Caco-2 (cell line): ENCODE data around the gene HBA2. TPM values are rescaled to one million over a fixed set of nuclear protein-coding genes. Genes with fewer than 3 reads are reported as not detected.

Experiments used
- BruUV-seq: library from RNA; stranded (reverse); fragments of 400-500 nt; replicated peaks from 2 replicates; lab custom pipeline; 2021; lab: Mats Ljungman, UMichigan
- CTCF ChIA-PET: fragments of 300-600 bp; sonication (Branson Sonifier 250); formaldehyde crosslinking; loops from one replicate; lab custom pipeline; 2022; ENCODE audit warnings: antibody characterized with exemption; lab: Charles Lee
- POLR2A ChIA-PET: fragments of 300-600 bp; sonication (Branson Sonifier 250); formaldehyde crosslinking; loops from one replicate; lab custom pipeline; 2022; ENCODE audit warnings: antibody characterized with exemption; lab: Charles Lee
- DNase-seq, 2 experiments: peaks; one replicate each; pipeline versions ENCODE4 v3.0.0 to v3.0.0-alpha.2; 2020 to 2022
- H3K27me3 ChIP-seq: replicated peaks from 2 replicates; pipeline ENCODE4 v1.6.0; 2011; ENCODE audit warnings: low read length; ENCODE audit not compliant: control insufficient read depth, insufficient read depth
- H3K36me3 ChIP-seq: 2 replicates; pipeline ENCODE4 v1.5.1; 2011; ENCODE audit warnings: low read length; ENCODE audit not compliant: control insufficient read depth, insufficient read depth
- H3K4me1 ChIP-seq: fragments of 250-450 bp; sonication (Bioruptor Pico); 2 replicates; pipeline ENCODE4 v1.5.1; 2020; ENCODE audit warnings: mild to moderate bottlenecking
- H3K4me3 ChIP-seq: 2 replicates; pipeline ENCODE4 v1.5.1; 2011; ENCODE audit warnings: low read depth, mild to moderate bottlenecking, control low read depth, low read length
- H3K9me3 ChIP-seq: fragments of 250-450 bp; sonication (Bioruptor Pico); 2 replicates; pipeline ENCODE4 v1.5.1; 2020; ENCODE audit warnings: mild to moderate bottlenecking, moderate library complexity
- H3K27ac Mint-ChIP-seq: one replicate; pipeline ENCODE4 v1.8.0; 2022; ENCODE audit warnings: mixed read lengths; ENCODE audit not compliant: unreplicated experiment
- H3K27me3 Mint-ChIP-seq: one replicate; pipeline ENCODE4 v1.8.0; 2022; ENCODE audit warnings: mixed read lengths; ENCODE audit not compliant: insufficient read depth, unreplicated experiment
- H3K36me3 Mint-ChIP-seq: one replicate; pipeline ENCODE4 v1.8.0; 2022; ENCODE audit warnings: mild to moderate bottlenecking, mixed read lengths; ENCODE audit not compliant: insufficient read depth, unreplicated experiment
- H3K4me1 Mint-ChIP-seq: one replicate; pipeline ENCODE4 v1.8.0; 2022; ENCODE audit warnings: low read depth, mixed read lengths; ENCODE audit not compliant: unreplicated experiment
- H3K4me3 Mint-ChIP-seq: one replicate; pipeline ENCODE4 v1.8.0; 2022; ENCODE audit warnings: mild to moderate bottlenecking, moderate library complexity, mixed read lengths; ENCODE audit not compliant: unreplicated experiment
- H3K9me3 Mint-ChIP-seq: one replicate; pipeline ENCODE4 v1.8.0; 2022; ENCODE audit warnings: mixed read lengths; ENCODE audit not compliant: unreplicated experiment
- intact Hi-C: fragments of 100-400 bp; cut with micrococcal nuclease; formaldehyde crosslinking; loops from one replicate; pipeline ENCODE4 v1.10.0; 2022; ENCODE audit not compliant: unreplicated experiment
- total RNA-seq: library from RNA; stranded (reverse); gene quantifications from 2 replicates; pipeline ENCODE4 v1.2.3, GENCODE V29; 2022
- TF ChIP-seq, protein P1 (sequence below), 2 experiments: fragments of 200-600 bp in 1 of 2; IDR thresholded peaks; 1 replicate in 1 of 2; 2 replicates in 1 of 2; pipeline versions ENCODE4 v1.5.1 to v1.8.0; 2011 to 2022; ENCODE audit warnings: antibody characterized with exemption in 1 of 2, control low read depth in 1 of 2, inconsistent platforms in 1 of 2, low read depth in 1 of 2, low read length in 1 of 2, mild to moderate bottlenecking in 1 of 2, moderate library complexity in 1 of 2; ENCODE audit not compliant: insufficient read depth in 1 of 2, severe bottlenecking in 1 of 2, unreplicated experiment in 1 of 2

HBA2 gene
- total RNA-seq, 1 experiment from 2014 or later, result 2.1 TPM

DNA sequence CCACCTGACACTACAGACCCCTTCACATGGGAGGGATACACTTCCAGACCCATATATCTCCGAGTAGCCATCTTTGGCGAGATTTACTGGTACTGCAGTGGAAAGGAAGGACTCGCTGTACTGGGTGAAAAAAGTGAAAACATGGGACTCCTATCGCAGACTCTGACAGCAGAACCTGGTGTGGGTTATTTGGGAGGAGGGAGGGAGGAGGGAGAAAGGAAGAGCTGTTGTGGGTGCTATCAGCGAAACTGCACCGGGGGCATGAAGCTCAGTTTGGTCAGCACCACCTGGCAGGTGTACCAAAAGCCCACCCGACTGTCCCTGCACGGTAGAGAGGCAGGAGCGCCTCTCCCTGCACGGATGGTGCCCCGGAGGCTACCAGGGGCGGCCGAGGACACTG, 12.5 kb downstream of the HBA2 start:
- H3K4me1 Mint-ChIP-seq, result no peaks in the 10 kb centered on the region
- ChIA-PET CTCF (no interaction called here), POLR2A (no interaction called here)
- H3K36me3 Mint-ChIP-seq, result peaks cover 74% of the 10 kb centered on the region
- Histone ChIP-seq H3K4me1 (peaks cover under 1% of the 10 kb centered on the region), H3K9me3 (no peaks in the 10 kb centered on the region), H3K4me3 (no peak overlapping the region), H3K27me3 (no peaks in the 10 kb centered on the region), H3K36me3 (peaks cover 5% of the 10 kb centered on the region; the same call in 1 of the 2 replicates)
- TF ChIP-seq, protein P1, sequence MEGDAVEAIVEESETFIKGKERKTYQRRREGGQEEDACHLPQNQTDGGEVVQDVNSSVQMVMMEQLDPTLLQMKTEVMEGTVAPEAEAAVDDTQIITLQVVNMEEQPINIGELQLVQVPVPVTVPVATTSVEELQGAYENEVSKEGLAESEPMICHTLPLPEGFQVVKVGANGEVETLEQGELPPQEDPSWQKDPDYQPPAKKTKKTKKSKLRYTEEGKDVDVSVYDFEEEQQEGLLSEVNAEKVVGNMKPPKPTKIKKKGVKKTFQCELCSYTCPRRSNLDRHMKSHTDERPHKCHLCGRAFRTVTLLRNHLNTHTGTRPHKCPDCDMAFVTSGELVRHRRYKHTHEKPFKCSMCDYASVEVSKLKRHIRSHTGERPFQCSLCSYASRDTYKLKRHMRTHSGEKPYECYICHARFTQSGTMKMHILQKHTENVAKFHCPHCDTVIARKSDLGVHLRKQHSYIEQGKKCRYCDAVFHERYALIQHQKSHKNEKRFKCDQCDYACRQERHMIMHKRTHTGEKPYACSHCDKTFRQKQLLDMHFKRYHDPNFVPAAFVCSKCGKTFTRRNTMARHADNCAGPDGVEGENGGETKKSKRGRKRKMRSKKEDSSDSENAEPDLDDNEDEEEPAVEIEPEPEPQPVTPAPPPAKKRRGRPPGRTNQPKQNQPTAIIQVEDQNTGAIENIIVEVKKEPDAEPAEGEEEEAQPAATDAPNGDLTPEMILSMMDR (IDR thresholded peaks at IDR 0.05; ENCODE audit: insufficient read depth in 1 of 2, low read depth in 1 of 2, low read length in 1 of 2, severe bottlenecking in 1 of 2, unreplicated experiment in 1 of 2), result no peak
- H3K9me3 Mint-ChIP-seq, result no peaks in the 10 kb centered on the region
- DNase-seq, result no peak
- BruUV-seq, result no TSS peak
- H3K4me3 Mint-ChIP-seq, result no peak overlapping the region
- intact Hi-C loops, result no loop called here
- no peaks in the 10 kb centered on the region for H3K27me3 Mint-ChIP-seq
- H3K27ac Mint-ChIP-seq, result no peak overlapping the region

DNA sequence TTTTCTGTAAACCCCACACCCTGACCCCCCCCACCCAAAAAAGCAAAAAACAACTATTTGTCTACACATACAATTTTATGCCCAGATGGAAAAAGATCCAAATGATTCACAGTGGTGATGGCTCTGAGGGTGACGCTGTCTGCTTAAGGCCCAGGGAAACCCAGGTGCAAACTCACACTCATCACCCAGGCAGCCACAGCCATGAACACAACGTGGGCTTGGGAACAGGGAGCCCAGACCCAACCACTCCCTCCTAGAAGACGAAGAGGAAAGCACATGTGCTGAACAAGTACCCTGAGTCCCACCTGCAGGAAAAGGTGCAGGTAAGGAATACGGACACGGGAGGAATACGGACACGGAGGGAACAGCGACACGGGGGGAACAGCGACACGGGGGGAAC, 13.0 kb downstream of the HBA2 start:
- no peaks in the 10 kb centered on the region for H3K27me3 ChIP-seq
- H3K36me3 ChIP-seq, result peaks cover 5% of the 10 kb centered on the region; the same call in 1 of the 2 replicates
- no peaks in the 10 kb centered on the region for H3K27me3 Mint-ChIP-seq
- no peaks in the 10 kb centered on the region for H3K9me3 ChIP-seq
- no peak overlapping the region for H3K4me3 Mint-ChIP-seq
- H3K27ac Mint-ChIP-seq, result no peak overlapping the region
- POLR2A ChIA-PET, result no interaction called here
- no peaks in the 10 kb centered on the region for H3K9me3 Mint-ChIP-seq
- no peak for DNase-seq
- H3K4me1 ChIP-seq, result no peaks in the 10 kb centered on the region; the same call in 1 of the 2 replicates
- no peaks in the 10 kb centered on the region for H3K4me1 Mint-ChIP-seq
- no TSS peak for BruUV-seq
- intact Hi-C loops, result no loop called here
- no peak overlapping the region for H3K4me3 ChIP-seq
- CTCF ChIA-PET, result no interaction called here
- TF ChIP-seq, protein P1 (IDR thresholded peaks at IDR 0.05; ENCODE audit: insufficient read depth in 1 of 2, low read depth in 1 of 2, low read length in 1 of 2, severe bottlenecking in 1 of 2, unreplicated experiment in 1 of 2), result no peak
- peaks cover 79% of the 10 kb centered on the region for H3K36me3 Mint-ChIP-seq

DNA sequence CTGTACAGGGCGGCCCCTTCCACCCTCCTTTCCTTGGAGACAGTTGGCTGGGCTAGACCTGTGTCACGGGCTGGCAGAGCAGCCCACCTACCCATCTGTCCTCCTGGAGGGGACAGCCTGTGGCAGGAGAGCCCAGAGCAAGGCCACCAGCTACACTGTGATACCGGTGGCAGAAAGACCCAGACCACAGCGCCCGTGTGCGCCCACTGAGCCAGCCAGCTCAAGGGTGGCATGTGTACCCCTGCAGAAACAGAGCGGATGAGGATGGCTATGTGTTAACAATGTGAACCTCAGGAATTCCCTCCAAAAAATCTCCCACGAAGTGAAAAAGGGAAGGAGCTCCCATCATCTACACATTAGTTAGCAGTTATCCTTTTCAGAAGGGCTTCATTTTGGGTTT, 14.7 kb downstream of the HBA2 start:
- peaks cover 5% of the 10 kb centered on the region; the same call in 1 of the 2 replicates for H3K36me3 ChIP-seq
- DNase-seq, result no peak
- intact Hi-C loops, result no loop called here
- H3K9me3 ChIP-seq, result no peaks in the 10 kb centered on the region
- POLR2A ChIA-PET, result no interaction called here
- no TSS peak for BruUV-seq
- H3K4me3 ChIP-seq, result no peak overlapping the region
- no peaks in the 10 kb centered on the region for H3K27me3 ChIP-seq
- Mint-ChIP-seq H3K36me3 (peaks cover 81% of the 10 kb centered on the region), H3K27me3 (no peaks in the 10 kb centered on the region), H3K9me3 (no peaks in the 10 kb centered on the region), H3K4me3 (no peak overlapping the region), H3K27ac (no peak overlapping the region), H3K4me1 (no peaks in the 10 kb centered on the region)
- no peaks in the 10 kb centered on the region for H3K4me1 ChIP-seq
- CTCF ChIA-PET, result no interaction called here
- TF ChIP-seq, protein P1 (IDR thresholded peaks at IDR 0.05; ENCODE audit: insufficient read depth in 1 of 2, low read depth in 1 of 2, low read length in 1 of 2, severe bottlenecking in 1 of 2, unreplicated experiment in 1 of 2), result no peak
